Trophoblast cell (in vitro differentiated cells and primary cell): ENCODE results near the gene TAPBP.

ENCODE experiments used
- DNase-seq, 2 donors: peaks; one replicate each; pipeline ENCODE4 v3.0.0-alpha.2; 2016
- H2AFZ ChIP-seq: 2 replicates; pipeline ENCODE4 v1.6.1; 2013; ENCODE audit warnings: low read length, moderate library complexity, mild to moderate bottlenecking; ENCODE audit not compliant: insufficient read depth, poor library complexity
- H2AK5ac ChIP-seq: 2 replicates; pipeline ENCODE4 v1.6.1; 2013; ENCODE audit warnings: mild to moderate bottlenecking, low read length
- H2BK120ac ChIP-seq: 2 replicates; pipeline ENCODE4 v1.6.1; 2013; ENCODE audit warnings: low read length, mild to moderate bottlenecking, moderate library complexity; ENCODE audit not compliant: insufficient read depth, poor library complexity
- H2BK12ac ChIP-seq: 2 replicates; pipeline ENCODE4 v1.6.1; 2013; ENCODE audit warnings: mild to moderate bottlenecking, low read length, moderate library complexity
- H2BK5ac ChIP-seq: 2 replicates; pipeline ENCODE4 v1.6.1; 2013; ENCODE audit warnings: low read length, low read depth, moderate library complexity, mild to moderate bottlenecking; ENCODE audit not compliant: poor library complexity
- H3K14ac ChIP-seq: 2 replicates; pipeline ENCODE4 v1.6.1; 2013; ENCODE audit warnings: mild to moderate bottlenecking, low read length
- H3K18ac ChIP-seq: 2 replicates; pipeline ENCODE4 v1.6.1; 2013; ENCODE audit warnings: mild to moderate bottlenecking, low read length
- H3K23ac ChIP-seq: 2 replicates; pipeline ENCODE4 v1.6.1; 2013; ENCODE audit warnings: low read length
- H3K27ac ChIP-seq: 2 replicates; pipeline ENCODE4 v1.5.1; 2013; ENCODE audit warnings: low read depth, mild to moderate bottlenecking, inconsistent platforms, low read length, moderate library complexity
- H3K27me3 ChIP-seq: 2 replicates; pipeline ENCODE4 v1.6.1; 2013; ENCODE audit warnings: inconsistent platforms, mild to moderate bottlenecking, low read length, moderate library complexity; ENCODE audit not compliant: insufficient read depth
- H3K36me3 ChIP-seq, 2 experiments: 1 replicate in 1 of 2; 2 replicates in 1 of 2; pipeline ENCODE4 v1.6.1; 2013; ENCODE audit warnings: low read length in 2 of 2, mild to moderate bottlenecking in 2 of 2, moderate library complexity in 1 of 2; ENCODE audit not compliant: insufficient read depth in 2 of 2, control insufficient read depth in 1 of 2
- H3K4ac ChIP-seq: 2 replicates; pipeline ENCODE4 v1.6.1; 2013; ENCODE audit warnings: low read depth, mild to moderate bottlenecking, low read length, moderate library complexity
- H3K4me1 ChIP-seq, 2 experiments: 1 replicate in 1 of 2; 2 replicates in 1 of 2; pipeline ENCODE4 v1.6.1; 2013; ENCODE audit warnings: low read length in 2 of 2, mild to moderate bottlenecking in 2 of 2, moderate library complexity in 1 of 2; ENCODE audit not compliant: insufficient read depth in 2 of 2, control insufficient read depth in 1 of 2
- H3K4me2 ChIP-seq: 2 replicates; pipeline ENCODE4 v1.6.1; 2013; ENCODE audit warnings: inconsistent platforms, mild to moderate bottlenecking, low read length, moderate library complexity
- H3K4me3 ChIP-seq: 2 replicates; pipeline ENCODE4 v1.5.1; 2013; ENCODE audit warnings: mild to moderate bottlenecking, low read depth, low read length, inconsistent platforms
- H3K79me1 ChIP-seq: one replicate; pipeline ENCODE4 v1.6.1; 2013; ENCODE audit warnings: low read length
- H3K79me2 ChIP-seq: 2 replicates; pipeline ENCODE4 v1.6.1; 2013; ENCODE audit warnings: low read length, mild to moderate bottlenecking; ENCODE audit not compliant: control insufficient read depth, insufficient read depth, poor library complexity
- H3K9ac ChIP-seq: 2 replicates; pipeline ENCODE4 v1.6.1; 2013; ENCODE audit warnings: mild to moderate bottlenecking, low read length
- H3K9me3 ChIP-seq: 2 replicates; pipeline ENCODE4 v1.6.1; 2013; ENCODE audit warnings: low read depth, mild to moderate bottlenecking, control low read depth, inconsistent platforms, low read length; ENCODE audit not compliant: insufficient read depth
- H4K12ac ChIP-seq: 2 replicates; pipeline ENCODE4 v1.6.1; 2013; ENCODE audit warnings: low read depth, mild to moderate bottlenecking, low read length, moderate library complexity
- H4K8ac ChIP-seq: 2 replicates; pipeline ENCODE4 v1.6.1; 2013; ENCODE audit warnings: low read depth, mild to moderate bottlenecking, low read length, moderate library complexity
- H4K91ac ChIP-seq: one replicate; pipeline ENCODE4 v1.6.1; 2013; ENCODE audit warnings: low read depth, mild to moderate bottlenecking, low read length, moderate library complexity
- WGBS: extraction: QIAGEN DNeasy Blood & Tissue Kit; methylation state at CpG from one replicate; pipeline ENCODE4 v1.1.7; 2013; ENCODE audit warnings: missing lambda C conversion rate; ENCODE audit not compliant: insufficient read length, insufficient coverage; ENCODE audit errors: extremely low coverage; 5-methylcytosine and 5-hydroxymethylcytosine counted together

The TAPBP gene

GRCh38 chr6:33305052-33305451 is 8.8 kb downstream of the TAPBP start:
- no peaks in the 10 kb centered on the region for H3K9me3 ChIP-seq
- no CpG with 5 or more reads among the region's 8 CpGs for WGBS
- H3K14ac ChIP-seq = no peak overlapping the region
- no peak for DNase-seq
- H3K79me2 ChIP-seq = peaks cover under 1% of the 10 kb centered on the region
- no peaks in the 10 kb centered on the region for H3K27me3 ChIP-seq
- no peak overlapping the region for H2AK5ac ChIP-seq
- H3K36me3 ChIP-seq = peaks cover 10 to 18% of the 10 kb centered on the region in 2 experiments
- H2BK12ac ChIP-seq = no peak overlapping the region
- no peak overlapping the region for H2BK120ac ChIP-seq
- no peak overlapping the region for H3K27ac ChIP-seq
- H4K91ac ChIP-seq = no peak overlapping the region
- H4K12ac ChIP-seq = no peak overlapping the region
- no peak overlapping the region for H3K23ac ChIP-seq
- H3K4me2 ChIP-seq = no peak overlapping the region
- no peak overlapping the region for H2BK5ac ChIP-seq
- H3K9ac ChIP-seq = no peak overlapping the region
- no peak overlapping the region for H4K8ac ChIP-seq
- no peak overlapping the region for H2AFZ ChIP-seq
- no peak overlapping the region for H3K18ac ChIP-seq
- H3K79me1 ChIP-seq = no peaks in the 10 kb centered on the region
- H3K4me1 ChIP-seq = no peaks in the 10 kb centered on the region
- no peak overlapping the region for H3K4me3 ChIP-seq
- H3K4ac ChIP-seq = no peak overlapping the region

DNA sequence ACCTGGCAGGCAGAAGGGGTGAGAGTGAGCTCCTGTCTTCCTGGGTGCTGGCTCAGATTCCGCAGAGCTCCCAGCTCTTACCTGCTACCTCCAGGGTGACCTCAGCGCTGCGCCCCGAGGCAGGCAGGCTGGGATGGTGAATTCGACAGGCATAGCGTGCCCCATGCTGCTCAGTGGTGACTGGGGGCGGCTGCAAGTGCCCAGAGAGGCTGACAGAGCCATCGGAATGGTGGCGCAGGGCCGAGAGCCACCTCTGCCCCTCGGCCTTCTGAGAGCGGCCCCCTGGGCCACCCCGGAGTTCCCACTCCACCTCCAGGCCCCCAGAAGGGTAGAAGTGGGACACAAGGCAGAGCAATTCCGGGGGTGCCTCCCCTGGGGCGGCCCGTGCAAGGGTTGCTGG is 9.7 kb downstream of the TAPBP start:
- Histone ChIP-seq H3K27me3 (no peaks in the 10 kb centered on the region), H3K36me3 (peaks cover 10 to 18% of the 10 kb centered on the region in 2 experiments), H4K8ac (no peak overlapping the region), H3K27ac (no peak overlapping the region), H2BK120ac (no peak overlapping the region), H3K79me2 (peaks cover 5% of the 10 kb centered on the region), H3K14ac (no peak overlapping the region), H3K4me2 (no peak overlapping the region), H3K4me3 (no peak overlapping the region), H3K9me3 (no peaks in the 10 kb centered on the region), H3K4ac (no peak overlapping the region), H2AFZ (no peak overlapping the region), H3K9ac (no peak overlapping the region), H2AK5ac (no peak overlapping the region), H3K4me1 (no peaks in the 10 kb centered on the region), H3K18ac (no peak overlapping the region), H3K23ac (no peak overlapping the region), H4K12ac (no peak overlapping the region), H2BK12ac (no peak overlapping the region), H2BK5ac (no peak overlapping the region), H4K91ac (no peak overlapping the region), H3K79me1 (peaks cover 6% of the 10 kb centered on the region)
- no peak for DNase-seq
- no CpG with 5 or more reads among the region's 16 CpGs for WGBS

DNA sequence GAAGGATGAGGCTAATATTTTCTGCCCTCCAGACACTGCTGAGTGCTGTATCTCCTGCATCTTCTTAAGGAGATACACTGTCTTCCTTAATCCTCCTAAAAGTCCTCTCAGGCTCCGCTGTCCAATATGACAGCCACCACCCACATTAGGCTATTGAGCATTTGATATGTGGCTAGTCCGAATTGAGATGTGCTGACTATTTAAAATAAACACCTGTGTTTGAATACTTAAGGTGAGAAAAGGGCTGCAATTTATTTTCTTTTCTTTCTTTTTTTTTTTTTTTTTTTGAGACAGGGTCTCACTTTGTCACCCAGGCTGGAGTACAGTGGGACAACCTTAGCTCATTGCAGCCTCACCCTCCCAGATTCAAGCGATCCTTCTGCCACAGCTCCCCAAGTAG is 12.0 kb downstream of the TAPBP start:
- Histone ChIP-seq H3K79me2 (peaks cover 15% of the 10 kb centered on the region), H3K36me3 (peaks cover 10 to 18% of the 10 kb centered on the region in 2 experiments), H4K12ac (no peak overlapping the region), H3K27ac (no peak overlapping the region), H3K4me1 (peaks cover 2 to 4% of the 10 kb centered on the region in 2 experiments), H3K18ac (no peak overlapping the region), H4K91ac (no peak overlapping the region), H2AFZ (no peak overlapping the region), H3K9ac (no peak overlapping the region), H3K79me1 (peaks cover 25% of the 10 kb centered on the region), H2BK12ac (no peak overlapping the region), H2BK5ac (no peak overlapping the region), H4K8ac (no peak overlapping the region), H2BK120ac (no peak overlapping the region), H3K9me3 (no peaks in the 10 kb centered on the region), H2AK5ac (no peak overlapping the region), H3K27me3 (no peaks in the 10 kb centered on the region), H3K4me2 (no peak overlapping the region), H3K4me3 (no peak overlapping the region), H3K23ac (no peak overlapping the region), H3K14ac (no peak overlapping the region), H3K4ac (no peak overlapping the region)
- WGBS = no CpG with 5 or more reads among the region's 3 CpGs
- no peak for DNase-seq

DNA sequence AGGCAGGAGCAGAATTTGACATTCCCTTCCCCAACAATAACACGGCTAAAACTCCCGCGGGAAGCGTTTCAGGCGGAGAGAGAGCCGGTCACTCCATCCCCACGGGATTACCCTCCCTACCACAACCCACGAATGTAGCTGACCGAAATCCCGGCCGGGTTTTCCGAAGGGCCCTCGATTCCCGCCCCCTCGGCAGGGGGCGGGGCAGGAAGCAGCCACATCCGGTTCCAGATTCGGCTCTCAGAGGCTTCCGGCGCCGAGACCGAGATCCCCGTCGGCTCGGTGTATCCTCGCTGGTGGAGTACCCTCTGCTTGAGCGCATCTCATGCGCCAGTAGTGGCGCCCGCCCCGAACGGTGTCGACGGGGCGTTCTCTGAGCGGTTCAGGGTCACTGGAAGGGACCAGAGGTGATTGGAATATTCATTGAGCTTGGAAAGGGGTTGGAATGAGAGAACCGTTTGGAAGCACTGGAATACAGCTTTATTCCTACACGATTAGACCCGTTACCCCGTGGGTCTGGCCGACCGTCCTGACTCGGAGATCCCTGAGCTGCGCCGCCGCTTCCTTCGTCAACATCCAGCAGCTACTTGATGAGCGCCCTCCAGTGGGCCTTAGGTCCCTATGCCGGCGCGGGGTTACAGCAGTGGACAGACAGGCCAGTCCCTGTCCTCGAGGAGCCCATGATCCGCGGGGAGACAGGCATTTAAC is 14.5 kb downstream of the TAPBP start:
- peak overlapping the region; percentile 92 for H3K27ac ChIP-seq
- H4K8ac ChIP-seq = peak overlapping the region; percentile 95
- H3K14ac ChIP-seq = peak overlapping the region; percentile 98
- H3K36me3 ChIP-seq = peaks cover 24 to 27% of the 10 kb centered on the region in 2 experiments
- H2BK120ac ChIP-seq = peak overlapping the region; percentile 84
- H2AFZ ChIP-seq = peak overlapping the region; percentile 61
- peaks cover 4 to 16% of the 10 kb centered on the region in 2 experiments for H3K4me1 ChIP-seq
- H2BK5ac ChIP-seq = peak overlapping the region; percentile 94
- H4K12ac ChIP-seq = peak overlapping the region; percentile 77
- peaks cover 22% of the 10 kb centered on the region for H3K79me2 ChIP-seq
- no peaks in the 10 kb centered on the region for H3K27me3 ChIP-seq
- H3K9me3 ChIP-seq = peaks cover 1% of the 10 kb centered on the region
- peak overlapping the region; percentile 91 for H3K18ac ChIP-seq
- peak overlapping the region; percentile 92 for H3K9ac ChIP-seq
- H3K4me2 ChIP-seq = peak overlapping the region; percentile 93
- peak overlapping the region; percentile 82 for H3K4ac ChIP-seq
- H3K4me3 ChIP-seq = peak overlapping the region; percentile 95
- H3K23ac ChIP-seq = no peak overlapping the region
- H2AK5ac ChIP-seq = peak overlapping the region; percentile 58
- peak overlapping the region; percentile 68 for H2BK12ac ChIP-seq
- H4K91ac ChIP-seq = peak overlapping the region; percentile 95
- peak; percentile 97 to 98 for DNase-seq
- no CpG with 5 or more reads among the region's 54 CpGs for WGBS
- peaks cover 25% of the 10 kb centered on the region for H3K79me1 ChIP-seq
